K562 (cell line): ENCODE measurements around the gene HEXIM1. TPM values are rescaled to one million over a fixed set of nuclear protein-coding genes. Genes with fewer than 3 reads are reported as not detected.
A peak's percentile ranks its signal among the peaks of the same experiment; 100 is the strongest.

Experiments used
- CC2D1A ChIP-seq: fragments of 450-650 bp; IDR thresholded peaks from 2 replicates; pipeline ENCODE4 v1.6.1; 2017; ENCODE audit warnings: mild to moderate bottlenecking
- DDX20 ChIP-seq: fragments of 450-650 bp; IDR thresholded peaks from 2 replicates; pipeline ENCODE4 v1.6.1; 2016; ENCODE audit warnings: missing genetic modification characterization, low read depth, mild to moderate bottlenecking, missing compliant biosample characterization, moderate library complexity
- ELF2 ChIP-seq: fragments of 250-450 bp; sonication (Bioruptor Pico); IDR thresholded peaks from 2 replicates; pipeline ENCODE4 v1.5.0; 2021; ENCODE audit warnings: mild to moderate bottlenecking
- ELK1 ChIP-seq: sonication (generic); formaldehyde crosslinking; IDR thresholded peaks from 2 replicates; pipeline ENCODE4 v1.8.1; 2022; ENCODE audit warnings: missing genetic modification reagents
- EWSR1 ChIP-seq: fragments of 450-650 bp; IDR thresholded peaks from 2 replicates; pipeline ENCODE4 v1.6.1; 2018; ENCODE audit warnings: borderline replicate concordance, mild to moderate bottlenecking, low read depth, moderate library complexity; ENCODE audit not compliant: partially characterized antibody
- GATAD2A ChIP-seq: fragments of 450-650 bp; IDR thresholded peaks from 2 replicates; pipeline ENCODE4 v1.6.1; 2017
- GTF2F1 ChIP-seq: IDR thresholded peaks from 2 replicates; pipeline ENCODE4 v1.6.1; 2011; ENCODE audit warnings: low read depth, low read length, improper control_type of control experiment
- HDAC1 ChIP-seq, 2 experiments: fragments of 450-650 bp; IDR thresholded peaks; 2 replicates each; pipeline ENCODE4 v1.6.1; 2016 to 2017; ENCODE audit warnings: inconsistent platforms in 1 of 2, mild to moderate bottlenecking in 1 of 2, moderate library complexity in 1 of 2
- MBD2 ChIP-seq: sonication (generic); IDR thresholded peaks from 2 replicates; pipeline ENCODE4 v1.6.1; 2016; ENCODE audit warnings: low read depth, borderline replicate concordance
- NCOA2 ChIP-seq, 2 experiments: fragments of 450-650 bp; IDR thresholded peaks; 2 replicates each; pipeline ENCODE4 v1.6.1; 2018; ENCODE audit warnings: mild to moderate bottlenecking in 2 of 2, moderate library complexity in 1 of 2; ENCODE audit not compliant: partially characterized antibody in 2 of 2
- POLR2G ChIP-seq: fragments of 200-400 bp; formaldehyde crosslinking; IDR thresholded peaks from 2 replicates; pipeline ENCODE4 v1.6.1; 2017; ENCODE audit warnings: low read depth, mild to moderate bottlenecking, antibody characterized with exemption, low read length, moderate library complexity
- RBM25 ChIP-seq: fragments of 200-400 bp; formaldehyde crosslinking; IDR thresholded peaks from 2 replicates; pipeline ENCODE4 v1.6.1; 2018; ENCODE audit warnings: low read length, low read depth, moderate library complexity; ENCODE audit not compliant: severe bottlenecking
- SAP30 ChIP-seq: fragments of 200-600 bp; sonication (generic); IDR thresholded peaks from 2 replicates; pipeline ENCODE4 v1.6.1; 2012; ENCODE audit warnings: borderline replicate concordance, low read depth, mild to moderate bottlenecking, moderate library complexity, low read length, control low read depth, inconsistent platforms; ENCODE audit not compliant: insufficient read depth, poor library complexity, severe bottlenecking
- SMARCE1 ChIP-seq: fragments of 450-650 bp; IDR thresholded peaks from 2 replicates; pipeline ENCODE4 v1.7.1; 2016; ENCODE audit warnings: mild to moderate bottlenecking
- TCF15 ChIP-seq: fragments of 250-450 bp; sonication (Bioruptor Pico); IDR thresholded peaks from 2 replicates; pipeline ENCODE4 v1.8.0; 2022; ENCODE audit warnings: moderate library complexity, mild to moderate bottlenecking, inconsistent platforms
- THRAP3 ChIP-seq: fragments of 450-650 bp; IDR thresholded peaks from 2 replicates; pipeline ENCODE4 v1.6.1; 2016; ENCODE audit warnings: mild to moderate bottlenecking, inconsistent platforms, borderline replicate concordance
- YY1 ChIP-seq, 3 experiments: IDR thresholded peaks; 2 replicates each; pipeline ENCODE4 v1.6.1; 2011; ENCODE audit warnings: low read length in 2 of 3, mild to moderate bottlenecking in 2 of 3, moderate library complexity in 2 of 3, borderline replicate concordance in 1 of 3, control low read depth in 1 of 3, low read depth in 1 of 3; ENCODE audit not compliant: insufficient read depth in 3 of 3, insufficient replicate concordance in 2 of 3, control insufficient read depth in 1 of 3, insufficient read length in 1 of 3; ENCODE audit errors: extremely low read depth in 1 of 3
- ZBTB2 ChIP-seq: fragments of 450-650 bp; IDR thresholded peaks from 2 replicates; pipeline ENCODE4 v1.6.1; 2016; ENCODE audit warnings: antibody characterized with exemption
- ZKSCAN1 ChIP-seq: fragments of 150-350 bp; IDR thresholded peaks from 2 replicates; pipeline ENCODE4 v1.6.1; 2016; ENCODE audit warnings: low read depth, low read length
- ZNF24 ChIP-seq: fragments of 450-650 bp; IDR thresholded peaks from 2 replicates; pipeline ENCODE4 v1.6.1; 2016
- ZNF511 ChIP-seq: sonication (generic); formaldehyde crosslinking; IDR thresholded peaks from 2 replicates; pipeline ENCODE4 v1.8.0; 2022; ENCODE audit warnings: mild to moderate bottlenecking, missing genetic modification reagents
- polyA plus RNA-seq, 8 experiments: library from polyadenylated mRNA; depleted of rRNA in 4 of 8; stranded (reverse) in 5 of 8; unstranded in 3 of 8; fragments of >200 nt; fragmentation: Nextera tagmentation in 2 of 8; fragmentation: Illumina TruSeq in 1 of 8; extraction: Ambion mirVana in 2 of 8; extraction: Trizol in 1 of 8; gene quantifications; 2 replicates each; pipeline versions ENCODE4 v1.2.1 to v1.2.3, GENCODE V29; 2011 to 2014; ENCODE audit warnings: inconsistent platforms in 1 of 8, missing spikeins in 1 of 8
- total RNA-seq, 7 experiments: library from RNA; depleted of rRNA in 6 of 7; stranded (reverse); fragments of >200 nt in 6 of 7; fragmentation: Illumina TruSeq in 2 of 7; extraction: Trizol in 2 of 7; gene quantifications; 2 replicates each; pipeline versions ENCODE4 v1.2.1 to v1.2.3, GENCODE V29; 2011 to 2021; ENCODE audit warnings: low replicate concordance in 1 of 7
- TF ChIP-seq, protein P1 (sequence below): sonication (generic); formaldehyde crosslinking; IDR thresholded peaks from 2 replicates; pipeline ENCODE4 v1.8.0; 2022; ENCODE audit warnings: missing genetic modification reagents, mild to moderate bottlenecking, moderate library complexity, borderline replicate concordance

HEXIM1 gene
- total and polyA plus RNA-seq, 9 of the 15 experiments (the other 6 are each of a cell fraction or from before 2014, with no cell fraction given), result 1.4 to 28.3 (median 9.1) TPM

DNA sequence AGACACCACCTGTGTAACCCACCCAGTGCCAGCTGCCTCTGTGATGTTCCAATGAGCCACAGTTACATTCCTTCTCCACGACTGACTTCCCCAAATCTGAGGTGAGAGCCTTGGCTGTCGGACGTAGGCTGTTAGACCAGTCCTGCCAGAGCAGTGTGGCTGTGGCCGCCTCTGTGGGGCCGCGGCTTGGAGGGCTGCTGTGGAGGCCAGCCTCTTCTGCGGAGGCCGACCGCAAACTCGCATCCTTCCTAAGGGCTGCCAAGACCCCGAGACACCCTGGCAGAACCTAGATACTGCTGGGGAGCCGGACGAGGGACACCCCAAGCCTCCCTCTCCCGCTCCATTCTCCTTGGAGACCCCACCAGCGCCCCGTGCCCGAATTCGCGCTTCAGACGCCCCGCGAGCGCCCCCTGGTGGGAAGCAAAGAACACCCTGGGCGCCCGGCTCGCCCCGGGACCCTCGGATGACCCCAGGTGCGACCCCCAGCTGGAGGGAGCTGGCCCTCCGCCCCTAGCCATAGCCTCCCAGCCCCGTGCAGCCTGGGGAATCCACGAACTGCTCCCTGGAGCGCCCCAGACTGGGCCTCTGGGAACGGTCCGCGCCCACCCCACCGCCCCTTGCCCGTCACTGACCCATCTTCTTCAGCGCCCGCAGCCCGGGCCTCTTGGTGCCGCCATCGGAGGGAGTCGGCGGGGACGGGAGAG, 16.5 kb upstream of the HEXIM1 start (continued):
- TF ChIP-seq SMARCE1 (no peak), GATAD2A (peak; percentile 85), TCF15 (CRISPR knock-in tag) (no peak), ZNF24 (0 out of 2 replicates have a peak, but pooled peaks have one; percentile 10), NCOA2 (IDR thresholded peaks at IDR 0.05; ENCODE audit: partially characterized antibody in 2 of 2) (no peak), RBM25 (peak; percentile 64), SAP30 (peak; percentile 25), ZKSCAN1 (no peak), THRAP3 (no peak), MBD2 (no peak; the same call in 1 of the 2 replicates), HDAC1 (IDR thresholded peaks at IDR 0.05) (peak in 1 of 2 experiments; percentile 55; a peak in 1 of 4 replicates), ELF2 (CRISPR knock-in tag) (no peak), EWSR1 (no peak), GTF2F1 (no peak), DDX20 (tag) (no peak), ELK1 (CRISPR knock-in tag) (no peak), CC2D1A (peak; percentile 75; the same call in 1 of the 2 replicates), ZBTB2 (peak; percentile 65; the same call in 1 of the 2 replicates), YY1 (IDR thresholded peaks at IDR 0.05; ENCODE audit: borderline replicate concordance in 1 of 3, control insufficient read depth in 1 of 3, extremely low read depth in 1 of 3, insufficient read depth in 3 of 3, insufficient read length in 1 of 3, insufficient replicate concordance in 2 of 3, low read depth in 1 of 3, low read length in 2 of 3) (peak in 1 of 3 experiments; percentile 43), ZNF511 (no peak), POLR2G (no peak)
- TF ChIP-seq, protein P1, sequence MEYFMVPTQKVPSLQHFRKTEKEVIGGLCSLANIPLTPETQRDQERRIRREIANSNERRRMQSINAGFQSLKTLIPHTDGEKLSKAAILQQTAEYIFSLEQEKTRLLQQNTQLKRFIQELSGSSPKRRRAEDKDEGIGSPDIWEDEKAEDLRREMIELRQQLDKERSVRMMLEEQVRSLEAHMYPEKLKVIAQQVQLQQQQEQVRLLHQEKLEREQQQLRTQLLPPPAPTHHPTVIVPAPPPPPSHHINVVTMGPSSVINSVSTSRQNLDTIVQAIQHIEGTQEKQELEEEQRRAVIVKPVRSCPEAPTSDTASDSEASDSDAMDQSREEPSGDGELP (CRISPR knock-in tag), result 0 out of 2 replicates have a peak, but pooled peaks have one; percentile 26
